OCI-LY3 (cell line): ENCODE results near the gene CCR9.

Source experiments
- H2AFZ ChIP-seq: fragments of 200-600, 300-600 bp; shearing (Covaris generic); 2 replicates; pipeline ENCODE4 v1.6.0; 2014; ENCODE audit warnings: antibody characterized with exemption, low read depth, low read length
- H3K27ac ChIP-seq: fragments of 200-600, 300-600 bp; sonication (generic); 2 replicates; pipeline ENCODE4 v1.5.1; 2014; ENCODE audit warnings: mild to moderate bottlenecking, low read length, moderate library complexity, mixed read lengths
- H3K27me3 ChIP-seq: fragments of 200-600, 300-600 bp; sonication (generic); 2 replicates; pipeline ENCODE4 v1.6.1; 2014; ENCODE audit warnings: low read depth, low read length, mixed read lengths
- H3K36me3 ChIP-seq: fragments of 200-600, 300-600 bp; sonication (generic); replicated peaks from 2 replicates; pipeline ENCODE3; 2014; ENCODE audit warnings: low read depth, low read length, mixed read lengths
- H3K4me1 ChIP-seq: fragments of 300-600, 200-600 bp; sonication (generic); 2 replicates; pipeline ENCODE4 v1.6.1; 2014; ENCODE audit warnings: low read length, mixed read lengths
- H3K4me2 ChIP-seq: fragments of 200-600, 300-600 bp; sonication (generic); 2 replicates; pipeline ENCODE4 v1.6.1; 2014; ENCODE audit warnings: low read length, mixed read lengths
- H3K4me3 ChIP-seq: fragments of 300-600, 200-600 bp; sonication (generic); 2 replicates; pipeline ENCODE4 v1.5.1; 2014; ENCODE audit warnings: antibody characterized with exemption, mild to moderate bottlenecking, low read length, moderate library complexity
- H3K79me2 ChIP-seq: fragments of 300-600, 200-600 bp; shearing (Covaris generic); 2 replicates; pipeline ENCODE4 v1.6.1; 2014; ENCODE audit warnings: mild to moderate bottlenecking, low read length, mixed read lengths
- H3K9ac ChIP-seq: fragments of 300-600, 200-600 bp; shearing (Covaris generic); 2 replicates; pipeline ENCODE4 v1.6.0; 2014; ENCODE audit warnings: mild to moderate bottlenecking, low read length, moderate library complexity
- H3K9me3 ChIP-seq: fragments of 200-600, 300-600 bp; shearing (Covaris generic); 2 replicates; pipeline ENCODE4 v1.6.1; 2014; ENCODE audit warnings: low read length, mixed read lengths; ENCODE audit not compliant: insufficient read depth
- H4K20me1 ChIP-seq: fragments of 200-600, 300-600 bp; sonication (generic); 2 replicates; pipeline ENCODE4 v1.6.1; 2016; ENCODE audit warnings: low read length, mixed read lengths; ENCODE audit not compliant: insufficient read depth
- CTCF ChIP-seq: fragments of 200-600, 300-600 bp; sonication (generic); IDR thresholded peaks from 2 replicates; pipeline ENCODE4 v1.5.1; 2014; ENCODE audit warnings: antibody characterized with exemption, low read length, low read depth
- EZH2phosphoT487 ChIP-seq: fragments of 200-600 bp; shearing (Covaris generic); IDR thresholded peaks from 2 replicates; pipeline ENCODE4 v1.6.1; 2018; ENCODE audit warnings: antibody characterized with exemption, mixed run types, low read depth

The CCR9 gene

GRCh38 chr3:45873638-45874037 lies 12.7 kb upstream of the CCR9 start:
- no peak overlapping the region for H3K27ac ChIP-seq
- peaks cover 26% of the 10 kb centered on the region for H3K4me1 ChIP-seq
- no peaks in the 10 kb centered on the region for H3K79me2 ChIP-seq
- H4K20me1 ChIP-seq: peaks cover 15% of the 10 kb centered on the region
- no peak overlapping the region for H3K4me2 ChIP-seq
- TF ChIP-seq CTCF (no peak), EZH2phosphoT487 (no peak)
- peaks cover 82% of the 10 kb centered on the region for H3K27me3 ChIP-seq
- no peaks in the 10 kb centered on the region for H3K9me3 ChIP-seq
- no peak overlapping the region for H3K4me3 ChIP-seq
- no peak overlapping the region for H3K9ac ChIP-seq
- no peak overlapping the region for H2AFZ ChIP-seq
- H3K36me3 ChIP-seq: no peaks in the 10 kb centered on the region

- peaks cover 82% of the 10 kb centered on the region for H3K27me3 ChIP-seq
- H3K9ac ChIP-seq: no peak overlapping the region
- H2AFZ ChIP-seq: no peak overlapping the region
- no peak overlapping the region for H3K4me3 ChIP-seq
- TF ChIP-seq CTCF (no peak), EZH2phosphoT487 (no peak)
- H3K4me1 ChIP-seq: peaks cover 23% of the 10 kb centered on the region
- no peaks in the 10 kb centered on the region for H3K79me2 ChIP-seq
- no peak overlapping the region for H3K4me2 ChIP-seq
- H3K9me3 ChIP-seq: no peaks in the 10 kb centered on the region
- H3K36me3 ChIP-seq: no peaks in the 10 kb centered on the region
- peaks cover 9% of the 10 kb centered on the region for H4K20me1 ChIP-seq
- no peak overlapping the region for H3K27ac ChIP-seq
These were observed 11.5 kb upstream of the CCR9 start for GRCh38 chr3:45874677-45875346.

GRCh38 chr3:45878124-45878523 lies 8.2 kb upstream of the CCR9 start:
- Histone ChIP-seq H4K20me1 (peaks cover 4% of the 10 kb centered on the region; the same call in 1 of the 2 replicates), H3K4me1 (peaks cover under 1% of the 10 kb centered on the region; the same call in 1 of the 2 replicates), H3K9ac (no peak overlapping the region), H3K27me3 (peaks cover 80% of the 10 kb centered on the region), H3K4me2 (no peak overlapping the region), H3K36me3 (no peaks in the 10 kb centered on the region), H3K27ac (no peak overlapping the region), H3K4me3 (no peak overlapping the region), H2AFZ (no peak overlapping the region), H3K79me2 (no peaks in the 10 kb centered on the region), H3K9me3 (no peaks in the 10 kb centered on the region)
- TF ChIP-seq EZH2phosphoT487 (no peak), CTCF (no peak)

GRCh38 chr3:45880725-45881077 lies 5.6 kb upstream of the CCR9 start:
- H3K27me3 ChIP-seq: peaks cover 82% of the 10 kb centered on the region
- no peaks in the 10 kb centered on the region for H3K79me2 ChIP-seq
- H3K4me3 ChIP-seq: no peak overlapping the region
- H3K9ac ChIP-seq: no peak overlapping the region
- H4K20me1 ChIP-seq: peaks cover 13% of the 10 kb centered on the region; the same call in 1 of the 2 replicates
- peaks cover 8% of the 10 kb centered on the region for H3K4me1 ChIP-seq
- no peak overlapping the region for H2AFZ ChIP-seq
- no peak for TF ChIP-seq EZH2phosphoT487
- no peak for TF ChIP-seq CTCF
- H3K9me3 ChIP-seq: no peaks in the 10 kb centered on the region
- no peak overlapping the region for H3K27ac ChIP-seq
- no peaks in the 10 kb centered on the region for H3K36me3 ChIP-seq
- H3K4me2 ChIP-seq: no peak overlapping the region
